Activated CD8-positive, alpha-beta memory T cell treated with anti-CD3 and anti-CD28 coated beads for 1 hour (primary cell): ENCODE results near the gene RIMBP2.

Source experiments
- DNase-seq, 2 donors: peaks; one replicate each; pipeline ENCODE4 v3.0.0-alpha.2; 2020; ENCODE audit warnings: low read depth in 1 of 2; ENCODE audit errors: extremely low read depth in 1 of 2

RIMBP2 gene

DNA sequence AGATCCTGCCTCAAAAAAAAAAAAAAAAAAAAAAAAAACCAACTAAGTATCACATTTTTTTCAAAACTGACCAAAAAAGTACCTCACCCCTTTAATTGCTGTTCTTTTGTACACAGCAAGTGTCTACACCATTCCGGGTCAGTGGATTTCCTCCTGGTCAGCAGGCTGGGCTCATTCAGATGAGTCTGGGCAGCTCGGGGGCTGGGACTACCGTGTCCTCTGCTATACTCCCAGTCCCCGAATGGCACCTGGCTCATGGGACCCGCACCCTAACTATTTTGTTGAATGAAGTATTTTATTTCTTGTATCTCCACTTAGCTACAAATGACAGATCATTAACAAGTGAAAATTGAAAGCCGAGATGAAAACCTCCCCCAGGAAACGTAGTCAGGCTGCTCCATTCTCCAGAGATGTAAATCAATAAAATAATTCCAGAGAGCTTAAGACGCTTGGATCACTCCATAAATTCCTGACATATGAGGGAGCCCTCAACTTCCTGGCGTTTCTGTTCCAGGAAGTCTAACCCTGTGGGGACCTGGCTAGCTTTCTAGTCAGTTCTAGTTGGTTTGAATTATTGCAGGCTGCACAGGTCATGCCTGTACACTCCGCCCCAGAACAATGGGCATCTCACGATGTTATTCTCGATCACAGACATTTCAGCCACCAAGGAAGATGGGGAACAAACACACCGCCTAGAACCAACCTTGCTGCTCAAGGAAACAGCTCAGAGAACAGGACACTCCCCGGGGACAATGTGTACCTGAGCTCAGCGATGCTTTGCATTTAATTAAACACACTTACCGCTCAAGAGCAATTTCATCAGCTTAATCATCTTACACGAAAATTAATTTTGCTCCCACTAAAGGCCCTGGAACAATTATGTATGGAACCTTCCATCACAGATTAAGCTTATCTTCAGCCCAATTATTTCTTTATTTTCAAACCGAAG is 76.3 kb downstream of the RIMBP2 start:
- no peak for DNase-seq

- DNase-seq = no peak
Observed at GRCh38 chr12:130636370-130636769, 79.7 kb downstream of the RIMBP2 start.

DNA sequence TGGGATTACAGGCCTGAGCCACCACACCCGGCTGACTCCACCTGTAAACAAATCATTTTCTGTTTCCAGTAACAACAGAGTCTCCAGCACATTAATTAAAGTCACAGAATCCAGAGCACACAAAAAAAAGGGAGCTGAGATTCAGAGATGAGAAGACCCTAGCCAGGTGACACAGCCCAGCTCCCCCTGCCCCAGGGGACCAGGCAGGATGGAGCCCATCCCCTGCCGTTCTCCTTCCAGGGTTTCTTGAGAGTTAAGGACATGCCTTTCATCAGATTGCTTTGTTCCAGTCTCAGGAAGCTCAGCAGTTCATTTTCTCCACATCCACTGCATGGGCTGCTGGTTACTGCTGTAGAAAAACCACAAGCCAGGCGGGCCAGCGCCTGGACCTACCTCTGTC is 81.2 kb downstream of the RIMBP2 start:
- no peak for DNase-seq

DNA sequence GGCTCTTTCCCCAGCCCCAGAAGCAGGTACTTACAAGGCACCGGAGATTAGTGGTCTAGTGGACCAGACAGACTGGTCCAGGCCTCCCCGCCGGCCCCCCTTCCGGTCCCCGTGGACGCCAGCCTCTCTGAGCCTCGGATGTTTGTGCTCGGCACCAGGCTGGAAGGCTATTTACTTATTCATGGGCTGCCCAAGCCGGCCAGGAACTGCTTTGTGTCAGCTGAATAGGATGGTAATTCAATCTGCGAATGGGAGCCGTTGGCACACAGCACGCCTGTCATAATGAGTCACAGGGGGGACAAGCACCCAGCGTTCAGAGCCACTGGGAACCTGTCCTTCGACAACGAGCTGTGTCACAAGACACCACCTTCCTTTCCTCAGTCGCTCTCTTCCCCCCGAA is 82.3 kb downstream of the RIMBP2 start:
- no peak for DNase-seq

DNA sequence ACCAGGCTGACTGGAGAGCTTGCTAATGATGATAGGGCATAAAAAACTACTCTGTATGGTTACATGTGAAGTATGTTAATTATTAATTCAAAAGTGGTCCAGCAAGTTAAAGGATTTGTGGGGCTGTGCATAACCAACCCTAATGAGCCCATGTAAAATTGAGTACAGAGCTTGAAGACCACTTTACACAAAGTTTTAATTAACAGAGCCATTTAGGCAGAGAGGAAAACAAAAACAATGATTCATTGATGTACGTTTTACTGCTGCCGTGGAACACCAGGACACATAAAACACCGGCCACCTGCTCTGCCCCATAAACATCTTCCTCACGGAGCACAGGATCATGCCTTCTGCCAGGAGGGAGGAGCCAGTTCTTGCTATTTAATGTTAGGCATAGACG is 83.5 kb downstream of the RIMBP2 start:
- DNase-seq = no peak

- no peak for DNase-seq
Observed at GRCh38 chr12:130628304-130628703, 87.8 kb downstream of the RIMBP2 start.

GRCh38 chr12:130627175-130627574 is 88.9 kb downstream of the RIMBP2 start:
- no peak for DNase-seq

- DNase-seq = no peak
Observed at GRCh38 chr12:130626601-130627000, 89.5 kb downstream of the RIMBP2 start.

GRCh38 chr12:130625201-130625600 is 90.9 kb downstream of the RIMBP2 start:
- DNase-seq = no peak

DNA sequence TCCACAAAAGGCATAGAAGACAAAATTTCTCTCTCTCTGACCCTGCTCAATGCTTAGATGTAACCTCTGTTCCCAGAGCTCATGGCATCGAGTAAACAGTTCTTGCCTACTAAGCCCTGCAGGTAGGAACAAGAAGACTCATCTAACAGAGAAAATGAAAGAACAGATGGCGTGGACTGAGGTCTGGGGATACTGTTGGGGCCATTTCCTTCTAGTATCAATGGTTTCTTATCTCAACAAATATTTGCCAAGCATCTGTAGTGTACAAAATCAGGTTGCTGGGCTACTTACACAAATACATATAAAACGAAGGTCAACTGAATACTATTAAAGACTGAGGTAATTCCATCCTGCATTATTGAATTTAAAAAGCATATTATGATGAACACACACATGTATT is 93.3 kb downstream of the RIMBP2 start:
- no peak for DNase-seq

GRCh38 chr12:130621696-130622298 is 94.3 kb downstream of the RIMBP2 start:
- no peak for DNase-seq

DNA sequence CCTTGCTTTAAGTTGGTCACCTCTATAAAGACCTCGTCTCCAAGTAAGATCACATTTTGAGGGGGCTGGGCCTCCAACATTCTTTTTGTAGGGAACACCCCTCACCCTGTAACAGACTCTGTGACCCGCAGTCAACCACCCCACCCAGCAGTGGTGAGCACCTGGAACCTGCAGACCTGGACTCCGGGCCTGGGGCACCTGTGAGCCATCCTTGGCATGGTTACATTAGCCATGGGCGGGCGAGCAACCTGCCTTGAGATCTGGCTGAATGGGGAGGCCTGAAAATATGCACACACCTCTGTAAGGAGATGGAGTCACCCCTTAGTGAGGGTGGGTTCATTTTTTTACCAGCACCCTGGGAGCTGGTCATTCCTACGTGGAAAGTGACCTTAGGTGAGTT is 95.3 kb downstream of the RIMBP2 start:
- no peak for DNase-seq

- no peak for DNase-seq
Observed at GRCh38 chr12:130620281-130620680, 95.8 kb downstream of the RIMBP2 start.

- no peak for DNase-seq
Observed at GRCh38 chr12:130619385-130620001, 96.6 kb downstream of the RIMBP2 start.

DNA sequence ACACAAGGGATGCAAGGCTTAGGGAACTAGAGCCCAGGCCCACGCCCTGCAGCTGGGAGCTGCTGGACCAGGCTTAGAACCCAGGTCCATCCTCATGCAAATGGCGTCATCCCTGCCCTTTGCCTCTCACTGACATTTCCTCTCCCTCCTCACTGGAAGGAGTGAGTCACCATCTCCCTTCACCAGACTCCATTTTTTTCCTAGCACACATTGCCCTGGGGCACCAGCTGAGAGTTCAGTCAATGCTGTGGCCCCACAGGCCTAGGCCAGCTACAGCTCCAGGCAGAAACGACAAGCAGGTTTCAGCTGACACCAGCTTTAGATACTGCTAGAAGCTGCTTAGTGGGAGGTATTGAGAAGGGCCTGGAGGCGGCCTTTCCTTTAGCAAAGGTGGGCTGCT is 98.9 kb downstream of the RIMBP2 start:
- DNase-seq = no peak

DNA sequence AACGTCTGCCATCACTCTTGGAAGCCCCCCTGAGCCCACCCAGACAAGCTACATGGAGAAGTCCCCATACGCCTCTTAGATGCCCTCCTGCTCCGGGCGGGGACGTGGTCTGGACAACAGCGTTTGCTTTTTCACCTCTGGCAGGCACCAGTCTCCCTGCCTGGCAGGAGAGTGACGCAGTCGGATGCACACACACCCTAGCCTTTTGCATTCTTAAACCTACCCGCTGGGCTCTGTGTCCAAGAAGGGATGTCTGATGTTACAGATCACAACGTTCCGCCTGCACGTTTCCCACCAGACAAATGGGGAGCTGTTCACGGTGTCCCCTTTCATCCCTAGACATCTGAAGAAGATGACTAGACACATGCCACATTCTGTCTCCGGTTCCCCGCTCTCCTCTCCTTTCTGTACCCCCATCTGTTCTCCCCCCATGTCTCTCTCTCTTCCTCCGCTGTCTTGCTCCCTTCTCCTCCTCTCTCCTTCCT is 100.2 kb downstream of the RIMBP2 start:
- no peak for DNase-seq

DNA sequence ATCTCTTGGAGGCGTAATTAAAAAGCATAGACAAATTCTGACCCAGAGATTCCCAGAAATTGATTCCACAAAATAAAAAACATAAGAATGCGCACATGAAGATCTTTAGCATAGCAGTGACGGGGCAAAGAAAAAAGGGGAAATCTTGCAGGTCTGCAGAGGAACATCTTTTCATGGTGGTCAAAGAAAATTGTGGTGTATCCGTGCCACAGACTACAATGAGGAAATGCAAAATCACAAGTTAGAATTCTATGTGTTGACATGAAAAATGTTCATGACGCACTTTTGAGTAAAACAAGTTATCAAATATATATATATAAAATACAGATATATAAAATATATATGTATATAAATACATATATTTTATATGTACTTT is 101.6 kb downstream of the RIMBP2 start:
- no peak for DNase-seq

DNA sequence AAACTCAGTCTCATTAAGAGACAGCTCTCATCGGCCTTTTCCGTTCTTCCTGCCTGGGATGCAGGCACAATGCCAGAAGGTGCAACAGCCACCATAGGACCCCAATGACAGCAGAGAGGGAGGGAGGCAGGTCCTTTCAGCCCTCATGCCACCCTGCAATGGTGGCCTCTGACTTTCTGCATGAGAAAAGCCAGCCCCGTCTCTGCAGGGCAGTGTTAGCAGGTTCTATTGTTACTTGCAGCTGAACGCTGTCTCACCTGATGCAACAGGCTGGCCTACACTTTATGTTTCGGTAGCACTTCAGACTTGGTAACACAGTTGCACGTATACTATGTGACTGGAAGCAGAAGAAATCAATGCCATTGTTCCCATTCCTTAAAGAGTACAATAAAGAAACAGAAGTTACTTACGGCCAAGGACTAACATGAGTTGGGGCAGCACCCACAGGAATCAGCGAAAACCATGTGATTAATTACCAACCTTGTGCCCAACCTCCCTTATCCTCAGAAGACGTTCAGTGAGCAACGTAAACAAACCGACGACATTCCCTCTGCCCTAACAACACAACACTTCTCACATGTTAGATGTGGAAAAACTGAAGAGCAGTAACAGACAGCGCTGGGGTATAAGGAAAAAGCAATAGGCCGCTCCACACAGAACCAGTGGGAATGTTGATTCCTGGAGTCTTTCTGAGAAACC is 102.1 kb downstream of the RIMBP2 start:
- DNase-seq = no peak

GRCh38 chr12:130613131-130613530 is 103.0 kb downstream of the RIMBP2 start:
- no peak for DNase-seq

DNA sequence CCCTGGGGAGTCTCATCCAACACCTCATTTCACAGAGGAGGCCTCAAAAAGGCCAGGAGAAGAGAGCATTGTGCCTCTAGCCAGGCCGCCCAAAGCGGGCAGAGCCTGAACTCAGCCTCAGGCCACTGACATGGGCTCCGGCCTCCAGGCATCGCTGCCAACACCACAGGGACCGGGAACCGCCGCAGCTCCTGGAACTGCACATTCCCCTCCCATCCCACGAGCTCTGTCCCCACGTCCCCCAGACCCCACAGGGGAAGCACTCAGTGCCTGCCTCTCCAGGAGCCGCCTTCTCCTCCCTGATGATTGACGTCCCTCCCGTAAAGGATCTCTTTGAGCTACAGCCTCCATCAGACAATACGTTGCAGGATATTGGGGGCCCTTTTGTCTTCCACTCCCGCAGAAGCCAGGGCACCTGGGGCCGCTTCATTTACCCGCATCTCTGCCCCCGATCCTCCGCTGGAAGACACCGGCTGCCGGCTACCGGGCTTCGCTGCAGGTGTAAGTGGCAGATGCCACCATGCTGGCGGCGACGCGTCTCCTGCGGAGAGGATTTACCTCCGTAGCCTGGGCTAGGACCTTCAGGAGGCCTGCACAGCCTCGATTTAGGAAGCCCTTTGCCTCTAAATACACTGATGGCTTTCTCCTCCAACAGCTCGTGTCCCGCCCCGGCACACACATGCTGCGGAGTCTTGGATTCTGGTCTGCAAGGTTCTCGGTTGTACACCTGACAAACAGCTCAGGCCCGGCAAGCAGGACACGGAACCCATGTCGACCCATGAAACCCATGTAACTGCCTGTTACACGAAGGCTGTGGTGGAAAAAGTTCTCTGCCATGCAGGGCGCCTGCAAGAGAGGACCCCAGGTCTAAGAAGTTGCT is 104.8 kb downstream of the RIMBP2 start:
- no peak for DNase-seq
